HepG2 (cell line): ENCODE results near the gene TNFRSF21. TPM values are rescaled to one million over a fixed set of nuclear protein-coding genes. Genes with fewer than 3 reads are reported as not detected.

Experiments
- ATAC-seq: fragments of 200-7000 bp; cut with Tn5 transposase; 3 replicates; pipeline ENCODE4 v1.9.1; 2020; ENCODE audit warnings: mild to moderate bottlenecking, moderate library complexity
- BruUV-seq: library from RNA; stranded (reverse); fragments of 400-500 nt; replicated peaks from 2 replicates; lab custom pipeline; 2021; lab: Mats Ljungman, UMichigan
- CTCF ChIA-PET: fragments of 300-600 bp; formaldehyde crosslinking; extraction: SDS; loops from one replicate; lab custom pipeline; 2021; ENCODE audit warnings: low total read pairs, inconsistent platforms, low intra/inter-chr PET ratio; lab: Yijun Ruan, JAX
- POLR2A ChIA-PET: fragments of 350-600 bp; sonication (Branson Sonifier 250); formaldehyde crosslinking; loops from one replicate; lab custom pipeline; 2020; ENCODE audit warnings: antibody characterized with exemption, inconsistent platforms; lab: Yijun Ruan, JAX
- DNase-seq: peaks from one replicate; pipeline ENCODE4 v3.0.0-alpha.2; 2015; ENCODE audit warnings: low spot score
- FAIRE-seq: peaks from 3 replicates; lab custom pipeline; 2011; peaks lifted over from hg19 to GRCh38; lab: Jason Lieb, UNC
- H2AFZ ChIP-seq: one replicate; pipeline ENCODE4 v1.6.1; 2011; ENCODE audit warnings: low read length, inconsistent platforms
- H3K27ac ChIP-seq: fragments of 300-600 bp; 3 replicates; pipeline ENCODE4 v1.8.0; 2011; ENCODE audit warnings: mixed run types, mild to moderate bottlenecking, mixed read lengths, low read length, inconsistent platforms; ENCODE audit not compliant: insufficient read depth; ENCODE audit errors: extremely low read length
- H3K27me3 ChIP-seq, 2 experiments: fragments of 200-600 bp in 1 of 2; 2 replicates in 1 of 2; 3 replicates in 1 of 2; pipeline versions ENCODE4 v1.6.0 to v1.8.0; 2011; ENCODE audit warnings: low read length in 2 of 2, mild to moderate bottlenecking in 2 of 2, moderate library complexity in 2 of 2, inconsistent platforms in 1 of 2; ENCODE audit not compliant: insufficient read depth in 2 of 2, control insufficient read depth in 1 of 2
- H3K36me3 ChIP-seq, 2 experiments: fragments of 200-600 bp in 1 of 2; replicated peaks in 1 of 2; 2 replicates in 1 of 2; 3 replicates in 1 of 2; pipeline versions ENCODE4 v1.5.1 to v1.8.0; 2011; ENCODE audit warnings: low read length in 2 of 2, inconsistent platforms in 1 of 2; ENCODE audit not compliant: insufficient read depth in 2 of 2, control insufficient read depth in 1 of 2
- H3K4me1 ChIP-seq: 2 replicates; pipeline ENCODE4 v1.5.1; 2012; ENCODE audit warnings: low read length, inconsistent platforms; ENCODE audit not compliant: insufficient read depth
- H3K4me2 ChIP-seq: 2 replicates; pipeline ENCODE4 v1.6.0; 2011; ENCODE audit warnings: low read depth, low read length, inconsistent platforms
- H3K4me3 ChIP-seq, 3 experiments: fragments of 200-600 bp in 1 of 3; sonication (generic), shearing (Covaris generic) in 1 of 3; replicated peaks in 1 of 3; 2 replicates each; pipeline ENCODE4 v1.5.1; 2011 to 2016; ENCODE audit warnings: low read length in 3 of 3, inconsistent platforms in 2 of 3, low read depth in 2 of 3, mild to moderate bottlenecking in 2 of 3, control low read depth in 1 of 3, mixed read lengths in 1 of 3; ENCODE audit not compliant: insufficient read depth in 1 of 3
- H3K79me2 ChIP-seq: one replicate; pipeline ENCODE4 v1.6.1; 2011; ENCODE audit warnings: low read length, inconsistent platforms; ENCODE audit not compliant: insufficient read depth
- H3K9ac ChIP-seq: 2 replicates; pipeline ENCODE4 v1.6.0; 2011; ENCODE audit warnings: mild to moderate bottlenecking, low read depth, low read length, inconsistent platforms; ENCODE audit not compliant: insufficient read depth
- H3K9me3 ChIP-seq: 2 replicates; pipeline ENCODE4 v1.5.1; 2012; ENCODE audit warnings: mild to moderate bottlenecking, low read length
- H4K20me1 ChIP-seq: 2 replicates; pipeline ENCODE4 v1.6.0; 2011; ENCODE audit warnings: inconsistent platforms, mild to moderate bottlenecking, low read length, moderate library complexity; ENCODE audit not compliant: insufficient read depth
- AGO2 ChIP-seq: fragments of 200-400 bp; formaldehyde crosslinking; optimal IDR thresholded peaks from 2 replicates; pipeline ENCODE3; 2017; ENCODE audit warnings: mild to moderate bottlenecking, low read depth, low read length, moderate library complexity
- ATF4 ChIP-seq, 2 experiments: fragments of 450-650 bp in 1 of 2; sonication (generic) in 1 of 2; formaldehyde crosslinking; IDR thresholded peaks; 2 replicates each; pipeline versions ENCODE4 v1.5.0 to v1.8.0; 2020 to 2022; ENCODE audit warnings: mild to moderate bottlenecking in 1 of 2, missing genetic modification reagents in 1 of 2
- EED ChIP-seq: sonication (generic); formaldehyde crosslinking; IDR thresholded peaks from 2 replicates; pipeline ENCODE4 v1.5.0; 2020; ENCODE audit warnings: mild to moderate bottlenecking, missing genetic modification reagents
- GPBP1L1 ChIP-seq: sonication (generic); formaldehyde crosslinking; IDR thresholded peaks from 2 replicates; pipeline ENCODE4 v1.5.0; 2020; ENCODE audit warnings: mild to moderate bottlenecking, missing genetic modification reagents
- PRDM10 ChIP-seq: sonication (generic); formaldehyde crosslinking; IDR thresholded peaks from 2 replicates; pipeline ENCODE4 v1.4.0; 2020; ENCODE audit warnings: low read depth, missing genetic modification reagents
- RBM22 ChIP-seq: fragments of 200-400 bp; formaldehyde crosslinking; optimal IDR thresholded peaks from 2 replicates; pipeline ENCODE3; 2017; ENCODE audit warnings: mild to moderate bottlenecking, low read length, moderate library complexity
- ZBTB25 ChIP-seq: IDR thresholded peaks from 2 replicates; pipeline ENCODE4 v1.6.1; 2018; ENCODE audit warnings: missing genetic modification reagents
- WGBS: methylation state at CpG from one replicate; pipeline ENCODE4 v1.1.6; 2017; ENCODE audit warnings: low lambda C conversion rate; 5-methylcytosine and 5-hydroxymethylcytosine counted together
- in situ Hi-C: cut with HindIII; loops from 2 replicates; pipeline ENCODE4 v1.10.0; 2017; ENCODE audit warnings: low pct_unique_long_range_greater_than_20kb; ENCODE audit not compliant: extremely low pct_ligation_motif_present
- intact Hi-C: fragments of 100-400 bp; cut with micrococcal nuclease; formaldehyde crosslinking; loops from one replicate; pipeline ENCODE4 v1.10.0; 2022; ENCODE audit not compliant: unreplicated experiment
- polyA plus RNA-seq, 8 experiments: library from polyadenylated mRNA; depleted of rRNA in 3 of 8; stranded (reverse) in 7 of 8; unstranded in 1 of 8; fragments of >200 nt; fragmentation: Illumina TruSeq in 4 of 8; extraction: Trizol in 4 of 8; gene quantifications; 2 replicates each; pipeline versions ENCODE4 v1.2.1 to v1.2.3, GENCODE V29; 2011 to 2016; ENCODE audit warnings: low read depth in 4 of 8, missing spikeins in 1 of 8, mixed read lengths in 1 of 8; ENCODE audit not compliant: insufficient read depth in 1 of 8
- total RNA-seq, 5 experiments: library from RNA; depleted of rRNA; stranded (reverse); fragments of >200 nt; fragmentation: Illumina TruSeq; extraction: Trizol; gene quantifications; 2 replicates each; pipeline ENCODE4 v1.2.3, GENCODE V29; 2016; ENCODE audit warnings: low read depth in 1 of 5

TNFRSF21 gene
- total and polyA plus RNA-seq, 2 of the 13 experiments (the other 11 are each of a cell fraction or from before 2014, with no cell fraction given), result 24.8 to 46.3 TPM

- Histone ChIP-seq H3K27ac (no peak overlapping the region), H3K4me1 (peaks cover 17% of the 10 kb centered on the region), H3K79me2 (peaks cover 6% of the 10 kb centered on the region), H3K27me3 (no peaks in the 10 kb centered on the region), H3K4me2 (no peak overlapping the region), H2AFZ (no peak overlapping the region), H3K9me3 (no peaks in the 10 kb centered on the region), H3K4me3 (no peak overlapping the region), H4K20me1 (peaks cover 4% of the 10 kb centered on the region; the same call in 1 of the 2 replicates), H3K9ac (no peak overlapping the region), H3K36me3 (peaks cover 36 to 90% of the 10 kb centered on the region in 2 experiments)
- ChIA-PET POLR2A (no interaction called here), CTCF (no interaction called here)
- FAIRE-seq (no peak), DNase-seq (no peak), ATAC-seq (no peak)
- 97% methylated on average over 3 of the region's 3 CpGs for WGBS
- intact Hi-C loops, result loop anchor here (5.0 kb wide), 2 partner anchors 37 to 408 kb away; no protein-coding TSS in a partner anchor
- in situ Hi-C loops, result no loop called here
- TF ChIP-seq EED (CRISPR knock-in tag), result no peak
- 0 out of 4 replicates have a peak, but pooled peaks of 1 of the 2 experiments have one; percentile 23 for TF ChIP-seq ATF4 (CRISPR knock-in tag; IDR thresholded peaks at IDR 0.05)
- TF ChIP-seq AGO2, result peak; percentile 27
- TF ChIP-seq ZBTB25 (CRISPR knock-in tag), result no peak
- peak; percentile 61 for TF ChIP-seq RBM22
- no TSS peak for BruUV-seq
Measured at GRCh38 chr6:47254906-47255305, 54.8 kb downstream of the TNFRSF21 start.

- H2AFZ ChIP-seq, result no peak overlapping the region
- no peak overlapping the region for H3K4me2 ChIP-seq
- H4K20me1 ChIP-seq, result peaks cover 4% of the 10 kb centered on the region; the same call in 1 of the 2 replicates
- DNase-seq (no peak), ATAC-seq (no peak), FAIRE-seq (no peak)
- POLR2A ChIA-PET, result no interaction called here
- WGBS, result 95% methylated on average over 6 of the region's 6 CpGs
- TF ChIP-seq RBM22, result peak; percentile 73
- TF ChIP-seq GPBP1L1 (CRISPR knock-in tag), result no peak
- no peak for TF ChIP-seq PRDM10
- no peak overlapping the region for H3K9ac ChIP-seq
- H3K36me3 ChIP-seq, result peaks cover 33 to 89% of the 10 kb centered on the region in 2 experiments
- intact Hi-C loops, result loop anchor here (5.0 kb wide), 2 partner anchors 38 to 407 kb away; no protein-coding TSS in a partner anchor
- H3K9me3 ChIP-seq, result no peaks in the 10 kb centered on the region
- no peak overlapping the region for H3K27ac ChIP-seq
- no peak overlapping the region for H3K4me3 ChIP-seq
- in situ Hi-C loops, result no loop called here
- H3K27me3 ChIP-seq, result no peaks in the 10 kb centered on the region
- H3K79me2 ChIP-seq, result peaks cover 9% of the 10 kb centered on the region
- peaks cover 17% of the 10 kb centered on the region for H3K4me1 ChIP-seq
- CTCF ChIA-PET, result no interaction called here
- BruUV-seq, result no TSS peak
Measured at GRCh38 chr6:47254051-47254450, 55.7 kb downstream of the TNFRSF21 start.
